Measurements from ENCODE around the gene TRIM50. TPM values are rescaled to one million over a fixed set of nuclear protein-coding genes. Genes with fewer than 3 reads are reported as not detected.
"Not testable (repeated sequence)": the region's sequence is repeated elsewhere in the genome, so short reads cannot be mapped to it uniquely, and the experiment has no call there.

Gene TRIM50
- total RNA-seq, 1 donor from 2014 or later = not detected

DNA sequence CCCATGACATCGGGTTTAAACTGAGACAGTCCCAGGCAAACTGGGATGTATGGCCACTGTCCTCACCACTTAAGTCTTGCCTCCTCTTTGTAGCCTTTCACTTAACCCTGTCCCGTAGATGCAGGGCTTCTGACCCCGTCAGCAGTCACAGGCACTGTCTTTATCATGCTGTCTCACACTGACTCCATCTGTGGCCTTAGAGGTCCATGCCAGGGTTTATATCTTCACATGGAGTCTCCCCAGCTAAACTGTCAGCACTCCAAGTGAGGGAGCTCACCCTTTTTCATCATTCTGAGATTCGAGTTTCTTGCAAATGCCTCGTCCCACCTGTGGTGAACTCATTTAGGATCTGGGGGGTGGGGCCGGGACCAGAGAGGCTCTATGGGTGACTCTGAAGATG is 2.9 kb upstream of the TRIM50 start:
- FAIRE-seq (no peak), DNase-seq (ENCODE audit: low read depth) (no peak)
- Histone ChIP-seq H3K4me3 (ENCODE audit: low read depth, low read length) (no peak overlapping the region), H3K36me3 (ENCODE audit: control insufficient read depth, insufficient read depth, low read length) (no peaks in the 10 kb centered on the region), H3K27me3 (ENCODE audit: control insufficient read depth, insufficient read depth, low read length) (peaks cover 2% of the 10 kb centered on the region)
- TF ChIP-seq, protein P1, sequence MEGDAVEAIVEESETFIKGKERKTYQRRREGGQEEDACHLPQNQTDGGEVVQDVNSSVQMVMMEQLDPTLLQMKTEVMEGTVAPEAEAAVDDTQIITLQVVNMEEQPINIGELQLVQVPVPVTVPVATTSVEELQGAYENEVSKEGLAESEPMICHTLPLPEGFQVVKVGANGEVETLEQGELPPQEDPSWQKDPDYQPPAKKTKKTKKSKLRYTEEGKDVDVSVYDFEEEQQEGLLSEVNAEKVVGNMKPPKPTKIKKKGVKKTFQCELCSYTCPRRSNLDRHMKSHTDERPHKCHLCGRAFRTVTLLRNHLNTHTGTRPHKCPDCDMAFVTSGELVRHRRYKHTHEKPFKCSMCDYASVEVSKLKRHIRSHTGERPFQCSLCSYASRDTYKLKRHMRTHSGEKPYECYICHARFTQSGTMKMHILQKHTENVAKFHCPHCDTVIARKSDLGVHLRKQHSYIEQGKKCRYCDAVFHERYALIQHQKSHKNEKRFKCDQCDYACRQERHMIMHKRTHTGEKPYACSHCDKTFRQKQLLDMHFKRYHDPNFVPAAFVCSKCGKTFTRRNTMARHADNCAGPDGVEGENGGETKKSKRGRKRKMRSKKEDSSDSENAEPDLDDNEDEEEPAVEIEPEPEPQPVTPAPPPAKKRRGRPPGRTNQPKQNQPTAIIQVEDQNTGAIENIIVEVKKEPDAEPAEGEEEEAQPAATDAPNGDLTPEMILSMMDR (IDR thresholded peaks at IDR 0.05; ENCODE audit: insufficient read depth, low read length, severe bottlenecking) = no peak

DNA sequence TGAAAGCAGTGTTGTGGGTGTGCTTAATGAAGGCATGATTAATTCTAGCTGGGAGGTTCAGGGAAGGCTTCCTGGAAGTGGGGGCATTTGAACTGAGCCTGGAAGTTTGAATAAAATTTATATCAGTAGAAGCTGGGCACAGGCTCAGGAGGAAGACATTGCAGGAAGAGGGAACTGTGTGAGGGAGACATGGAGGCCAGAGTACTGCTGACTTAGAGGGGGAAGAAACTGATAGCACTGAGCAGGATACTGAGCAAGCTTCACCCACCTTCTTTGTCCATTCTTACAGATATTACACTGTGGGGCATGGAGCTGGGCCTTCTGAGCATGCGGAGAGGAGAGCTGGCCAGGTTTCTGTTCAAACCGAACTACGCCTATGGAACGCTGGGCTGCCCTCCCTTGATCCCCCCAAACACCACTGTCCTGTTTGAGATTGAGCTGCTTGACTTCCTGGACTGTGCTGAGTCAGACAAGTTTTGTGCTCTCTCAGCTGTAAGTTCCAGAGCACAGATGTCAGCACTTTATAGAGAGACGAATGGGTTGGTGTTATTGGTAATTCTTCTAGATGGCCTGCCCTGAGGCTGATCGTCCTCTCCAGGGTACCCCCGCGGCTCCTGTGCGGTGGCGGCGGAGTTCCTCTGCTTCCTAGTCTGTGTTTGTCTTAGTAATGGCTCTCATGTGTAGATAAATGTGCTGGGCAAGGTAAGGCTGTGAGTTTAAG is 2.1 kb upstream of the TRIM50 start:
- no peaks in the 10 kb centered on the region for H3K27me3 ChIP-seq (ENCODE audit: control insufficient read depth, insufficient read depth, low read length)
- TF ChIP-seq, protein P1 (IDR thresholded peaks at IDR 0.05; ENCODE audit: insufficient read depth, low read length, severe bottlenecking) = no peak

DNA sequence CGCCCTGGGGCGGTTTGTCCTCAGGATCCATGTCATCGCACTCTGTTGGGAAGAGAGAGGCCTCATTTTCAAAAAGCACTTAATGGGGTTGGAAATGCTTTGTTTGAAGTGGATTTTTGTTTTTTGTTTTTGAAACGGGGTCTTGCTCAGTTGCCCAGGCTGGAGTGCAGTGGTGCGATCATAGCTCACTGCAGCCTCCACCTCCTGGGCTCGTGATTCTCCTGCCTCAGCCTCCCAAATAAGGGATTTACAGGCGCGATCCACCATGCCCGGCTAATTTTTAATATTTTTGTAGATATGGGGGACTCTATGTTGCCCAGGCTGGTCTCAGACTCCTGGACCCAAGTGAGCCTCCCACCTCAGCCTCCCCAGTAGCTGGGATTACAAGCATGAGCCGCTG is 814 bp upstream of the TRIM50 start:
- TF ChIP-seq, protein P1 (IDR thresholded peaks at IDR 0.05; ENCODE audit: insufficient read depth, low read length, severe bottlenecking) = no peak

More for the DNA sequence above, 2.1 kb upstream of the TRIM50 start:
- H3K36me3 ChIP-seq (ENCODE audit: control insufficient read depth, insufficient read depth, low read length) = no peaks in the 10 kb centered on the region
- DNase-seq (ENCODE audit: low read depth) (peak; percentile 14), FAIRE-seq (no peak)
- no peak overlapping the region for H3K4me3 ChIP-seq (ENCODE audit: low read depth, low read length)

DNA sequence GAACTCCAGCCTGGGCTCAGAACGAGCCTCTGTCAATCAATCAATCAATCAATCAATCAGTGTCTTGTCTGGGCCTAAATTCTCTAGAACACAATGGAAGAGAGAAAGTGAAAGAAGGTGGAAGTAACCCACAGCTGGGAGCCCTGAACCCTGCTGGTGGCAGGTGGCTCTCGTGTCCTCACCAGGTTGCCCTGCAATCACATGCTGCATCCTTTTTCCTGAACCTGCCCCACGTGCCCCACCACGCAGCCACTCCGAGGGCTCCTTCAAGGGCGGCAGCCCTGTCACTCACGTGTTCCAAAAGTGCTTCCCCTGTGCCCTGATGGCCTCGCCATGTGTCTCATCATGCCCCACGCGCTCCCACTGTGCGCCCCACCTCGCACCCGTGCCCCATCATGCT is 433 bp downstream of the TRIM50 start:
- not testable (repeated sequence) for FAIRE-seq; H3K4me3 ChIP-seq (ENCODE audit: low read depth, low read length); DNase-seq (ENCODE audit: low read depth); H3K36me3 ChIP-seq (ENCODE audit: control insufficient read depth, insufficient read depth, low read length); H3K27me3 ChIP-seq (ENCODE audit: control insufficient read depth, insufficient read depth, low read length)

More for the DNA sequence above, 814 bp upstream of the TRIM50 start:
- Histone ChIP-seq H3K27me3 (ENCODE audit: control insufficient read depth, insufficient read depth, low read length) (no peaks in the 10 kb centered on the region), H3K4me3 (ENCODE audit: low read depth, low read length) (no peak overlapping the region), H3K36me3 (ENCODE audit: control insufficient read depth, insufficient read depth, low read length) (no peaks in the 10 kb centered on the region)
- FAIRE-seq (no peak), DNase-seq (ENCODE audit: low read depth) (no peak)

DNA sequence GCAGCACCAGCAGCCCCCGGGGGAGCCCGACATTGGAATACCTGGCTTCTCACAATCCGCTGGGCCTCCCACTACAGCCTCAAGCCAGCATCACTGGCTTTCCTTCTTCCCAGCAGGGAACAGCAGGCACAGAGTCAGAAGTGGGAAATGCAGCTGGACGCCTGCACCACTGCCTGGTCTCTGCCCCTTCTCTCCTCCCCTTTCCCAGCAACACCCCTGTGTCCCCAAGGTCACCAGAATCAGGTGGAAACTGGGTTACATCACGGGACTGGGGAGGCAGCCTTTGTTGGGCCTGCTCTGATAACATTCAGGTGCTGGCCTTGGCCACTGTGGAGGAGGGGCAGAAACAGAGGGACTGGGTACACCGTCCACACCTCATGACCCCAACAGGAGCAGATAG is 2.5 kb downstream of the TRIM50 start:
- not testable (repeated sequence) for DNase-seq (ENCODE audit: low read depth); H3K27me3 ChIP-seq (ENCODE audit: control insufficient read depth, insufficient read depth, low read length); FAIRE-seq; H3K36me3 ChIP-seq (ENCODE audit: control insufficient read depth, insufficient read depth, low read length); H3K4me3 ChIP-seq (ENCODE audit: low read depth, low read length)

DNA sequence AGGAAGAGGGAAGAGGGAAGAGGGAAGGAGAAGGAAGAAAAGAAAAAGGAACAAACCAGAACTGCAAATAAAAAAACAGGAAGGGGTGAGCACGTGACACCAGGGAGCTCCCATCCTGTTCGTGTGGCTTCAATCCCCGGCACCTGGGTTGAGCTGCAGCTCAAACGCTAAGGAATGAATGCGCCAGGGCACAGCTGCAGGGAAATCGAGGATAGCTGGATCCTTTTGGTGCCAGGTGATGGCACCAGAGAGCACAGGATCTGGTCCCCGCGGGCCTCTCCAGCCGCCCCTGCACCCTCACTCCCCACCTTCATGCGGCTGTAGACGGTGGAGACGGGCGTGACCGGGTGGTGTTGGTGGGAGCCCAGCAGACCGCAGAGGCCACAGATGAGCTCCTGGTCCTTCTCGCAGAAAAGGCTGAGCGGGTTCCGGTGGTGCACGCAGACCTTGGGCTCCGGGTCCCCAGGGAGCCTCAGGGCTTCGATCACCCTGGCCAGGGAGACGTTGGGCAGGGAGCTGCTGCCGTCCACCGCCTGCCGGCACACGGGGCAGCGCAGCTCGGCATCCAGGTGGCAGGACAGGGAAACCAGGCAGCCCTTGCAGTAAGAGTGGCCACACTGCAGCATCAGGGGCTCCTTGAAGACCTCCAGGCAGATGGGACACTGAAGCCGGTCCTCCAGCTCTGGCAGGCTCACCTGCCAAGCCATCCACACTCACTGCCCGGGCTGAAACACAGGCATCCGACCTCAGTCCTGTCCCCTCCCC is 3.6 kb downstream of the TRIM50 start:
- peak; percentile 29 for DNase-seq (ENCODE audit: low read depth)
- H3K36me3 ChIP-seq (ENCODE audit: control insufficient read depth, insufficient read depth, low read length); H3K27me3 ChIP-seq (ENCODE audit: control insufficient read depth, insufficient read depth, low read length); FAIRE-seq; H3K4me3 ChIP-seq (ENCODE audit: low read depth, low read length): not testable (repeated sequence)
- TF ChIP-seq, protein P1 (IDR thresholded peaks at IDR 0.05; ENCODE audit: insufficient read depth, low read length, severe bottlenecking) = peak; percentile 78

DNA sequence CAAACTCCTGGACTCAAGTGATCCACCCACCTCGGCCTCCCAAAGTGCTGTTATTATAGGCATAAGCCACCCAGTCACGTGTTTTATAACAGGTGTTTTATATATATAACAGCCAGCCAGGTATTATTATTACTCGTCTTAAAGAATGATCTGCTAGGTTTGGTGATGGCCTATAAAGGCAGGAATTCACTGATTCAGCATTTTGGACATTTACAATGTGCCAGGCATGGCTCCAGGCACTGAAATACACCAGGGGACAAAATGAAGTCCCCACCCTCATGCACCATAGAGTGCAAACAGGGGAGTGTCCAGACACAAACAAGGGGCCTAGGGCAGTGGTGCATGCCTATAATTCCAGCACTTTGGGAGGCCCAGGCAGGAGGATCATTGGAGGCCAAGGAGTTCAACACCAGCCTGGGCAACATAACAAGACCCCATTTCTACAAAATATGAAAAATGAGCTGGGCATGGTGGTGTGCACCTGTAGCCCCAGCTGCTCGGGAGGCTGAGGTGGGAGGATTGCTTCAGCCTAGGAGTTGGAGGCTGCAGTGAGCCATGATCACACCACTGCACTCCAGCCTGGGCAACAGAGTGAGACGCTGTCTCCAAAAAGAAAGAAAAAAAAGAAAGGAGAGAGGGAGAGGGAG is 4.3 kb downstream of the TRIM50 start:
- FAIRE-seq; DNase-seq (ENCODE audit: low read depth); H3K36me3 ChIP-seq (ENCODE audit: control insufficient read depth, insufficient read depth, low read length); H3K27me3 ChIP-seq (ENCODE audit: control insufficient read depth, insufficient read depth, low read length); H3K4me3 ChIP-seq (ENCODE audit: low read depth, low read length): not testable (repeated sequence)

DNA sequence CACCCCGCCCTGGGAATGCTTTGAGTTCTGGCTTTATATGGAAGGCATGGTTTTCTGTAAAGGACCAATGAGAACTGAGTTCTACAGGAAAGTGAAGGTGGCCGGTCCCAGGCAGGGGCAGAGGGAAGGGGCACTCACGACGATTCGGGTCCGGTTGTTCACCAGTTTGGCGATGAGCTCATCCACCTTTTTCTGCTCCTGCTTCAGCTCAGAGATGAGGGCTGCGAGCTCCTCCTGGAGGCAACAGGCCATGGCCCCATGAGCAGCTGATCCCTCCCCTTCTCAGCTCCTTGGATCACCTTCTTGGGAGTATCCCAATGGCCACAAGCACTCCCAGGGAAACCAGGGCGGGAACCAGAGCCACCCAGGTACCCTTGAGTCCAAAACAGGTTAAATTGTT is 7.9 kb downstream of the TRIM50 start:
- not testable (repeated sequence) for FAIRE-seq; H3K36me3 ChIP-seq (ENCODE audit: control insufficient read depth, insufficient read depth, low read length); H3K27me3 ChIP-seq (ENCODE audit: control insufficient read depth, insufficient read depth, low read length); H3K4me3 ChIP-seq (ENCODE audit: low read depth, low read length); DNase-seq (ENCODE audit: low read depth)

DNA sequence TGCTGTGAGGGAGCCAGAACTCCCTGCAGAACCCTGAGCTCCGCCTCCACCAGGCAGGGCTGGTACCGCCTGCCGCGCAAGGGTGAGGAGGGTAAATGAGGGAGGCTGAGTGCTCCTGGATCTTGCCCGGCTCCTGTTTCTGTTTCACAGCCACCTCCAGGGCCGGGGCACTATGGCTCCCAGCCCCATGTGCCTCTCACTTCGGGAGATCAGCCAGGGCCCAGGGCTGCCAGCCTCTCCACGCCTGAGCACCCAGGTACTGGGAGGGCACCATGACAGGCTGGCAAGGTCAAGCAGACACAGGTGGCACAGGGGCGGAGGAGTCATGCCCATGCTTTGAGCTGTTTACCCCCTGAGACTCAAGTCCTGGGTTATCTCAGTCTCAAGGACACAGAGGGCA is 8.3 kb downstream of the TRIM50 start:
- H3K4me3 ChIP-seq (ENCODE audit: low read depth, low read length); FAIRE-seq; H3K36me3 ChIP-seq (ENCODE audit: control insufficient read depth, insufficient read depth, low read length); DNase-seq (ENCODE audit: low read depth); H3K27me3 ChIP-seq (ENCODE audit: control insufficient read depth, insufficient read depth, low read length): not testable (repeated sequence)

All from bronchial epithelial cell (primary cell).